Right lobe of liver (tissue), 4 donors: Measurements from ENCODE around the gene RNF152.

Source experiments
- POLR2A ChIP-seq: fragments of 450-650 bp; IDR thresholded peaks from one replicate; pipeline ENCODE4 v1.6.1; 2017; ENCODE audit warnings: antibody characterized with exemption, mild to moderate bottlenecking
- TF ChIP-seq, protein P1 (sequence below), 4 donors: fragments of 200-600 bp in 3 of 4; fragments of 450-650 bp in 1 of 4; IDR thresholded peaks; one replicate each; pipeline versions ENCODE4 v1.5.1 to v1.8.0; 2016 to 2022; ENCODE audit warnings: antibody characterized with exemption in 4 of 4, mild to moderate bottlenecking in 2 of 4
- donor health status: DM: no; HTN: no; CAD: no.
- donor health status: DM: no; HTN: no; CAD: no.
- donor health status: DM: no; HTN: yes; CAD: no.

DNA sequence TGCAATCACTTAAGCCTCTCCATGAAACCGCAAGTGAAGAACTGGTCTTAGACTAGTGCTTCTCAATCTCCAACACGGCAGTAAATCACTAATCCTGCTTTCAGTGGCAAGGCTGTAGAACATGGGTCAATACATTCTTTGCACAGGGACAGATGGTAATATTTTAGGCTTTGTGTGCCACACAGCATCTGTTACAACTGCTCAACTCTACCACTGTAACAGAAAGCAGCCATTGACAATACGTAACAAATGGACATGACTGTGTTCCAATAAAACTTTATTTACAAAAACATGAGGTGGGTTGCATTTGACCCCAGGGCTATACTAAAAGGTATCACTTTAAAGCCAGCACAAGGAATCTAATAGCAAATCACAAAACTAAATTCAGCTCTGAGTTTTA is 51.1 kb downstream of the RNF152 start:
- TF ChIP-seq, protein P1, sequence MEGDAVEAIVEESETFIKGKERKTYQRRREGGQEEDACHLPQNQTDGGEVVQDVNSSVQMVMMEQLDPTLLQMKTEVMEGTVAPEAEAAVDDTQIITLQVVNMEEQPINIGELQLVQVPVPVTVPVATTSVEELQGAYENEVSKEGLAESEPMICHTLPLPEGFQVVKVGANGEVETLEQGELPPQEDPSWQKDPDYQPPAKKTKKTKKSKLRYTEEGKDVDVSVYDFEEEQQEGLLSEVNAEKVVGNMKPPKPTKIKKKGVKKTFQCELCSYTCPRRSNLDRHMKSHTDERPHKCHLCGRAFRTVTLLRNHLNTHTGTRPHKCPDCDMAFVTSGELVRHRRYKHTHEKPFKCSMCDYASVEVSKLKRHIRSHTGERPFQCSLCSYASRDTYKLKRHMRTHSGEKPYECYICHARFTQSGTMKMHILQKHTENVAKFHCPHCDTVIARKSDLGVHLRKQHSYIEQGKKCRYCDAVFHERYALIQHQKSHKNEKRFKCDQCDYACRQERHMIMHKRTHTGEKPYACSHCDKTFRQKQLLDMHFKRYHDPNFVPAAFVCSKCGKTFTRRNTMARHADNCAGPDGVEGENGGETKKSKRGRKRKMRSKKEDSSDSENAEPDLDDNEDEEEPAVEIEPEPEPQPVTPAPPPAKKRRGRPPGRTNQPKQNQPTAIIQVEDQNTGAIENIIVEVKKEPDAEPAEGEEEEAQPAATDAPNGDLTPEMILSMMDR (IDR thresholded peaks at IDR 0.05), result no peak
- no peak for TF ChIP-seq POLR2A
